ENCODE data around the gene TOX2. TPM values are rescaled to one million over a fixed set of nuclear protein-coding genes. Genes with fewer than 3 reads are reported as not detected.

The TOX2 gene
- total RNA-seq, 1 experiment from 2014 or later, result 2.7 TPM

DNA sequence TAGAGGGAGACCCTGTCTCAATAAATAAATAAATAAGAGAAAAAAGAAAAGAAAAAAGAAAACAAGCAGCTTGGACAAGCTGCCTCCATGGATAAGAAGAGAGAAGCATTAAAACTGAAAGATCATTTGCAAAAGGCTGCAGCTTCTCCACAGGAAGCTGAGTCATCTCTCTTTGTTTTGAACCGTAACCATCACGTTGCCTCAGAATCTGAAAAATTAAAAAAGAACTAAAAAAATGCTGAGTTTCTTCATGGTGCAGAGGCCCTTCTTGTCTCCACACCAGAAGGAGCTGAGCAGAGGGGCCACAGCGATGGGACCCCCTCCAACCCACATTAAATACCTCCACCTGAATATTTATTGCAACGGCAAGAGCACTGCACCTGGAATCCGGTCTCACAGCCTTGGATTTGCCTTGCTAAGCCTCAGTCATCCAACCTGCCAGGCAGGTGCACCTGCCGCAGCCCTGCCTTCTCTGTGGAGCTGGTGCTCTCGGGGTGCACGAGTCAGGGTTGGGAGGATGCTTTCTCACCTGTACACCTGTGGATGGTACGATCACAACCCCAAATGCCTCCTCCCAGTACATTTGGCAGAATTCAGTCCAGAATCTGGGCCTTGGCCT is 28.1 kb downstream of the TOX2 start:
- DNase-seq (ENCODE audit: unreplicated experiment), result peak; percentile 64
- Mint-ChIP-seq H3K9me3 (ENCODE audit: unreplicated experiment) (no peaks in the 10 kb centered on the region), H3K27ac (ENCODE audit: low read depth, unreplicated experiment) (peak overlapping the region; percentile 71), H3K4me1 (ENCODE audit: insufficient read depth, unreplicated experiment) (peaks cover 42% of the 10 kb centered on the region), H3K4me3 (ENCODE audit: unreplicated experiment) (no peak overlapping the region), H3K36me3 (ENCODE audit: insufficient read depth, unreplicated experiment) (no peaks in the 10 kb centered on the region), H3K27me3 (ENCODE audit: insufficient read depth, unreplicated experiment) (no peaks in the 10 kb centered on the region)
- intact Hi-C loops (cut with micrococcal nuclease), result no loop called here
- TF ChIP-seq, protein P1, sequence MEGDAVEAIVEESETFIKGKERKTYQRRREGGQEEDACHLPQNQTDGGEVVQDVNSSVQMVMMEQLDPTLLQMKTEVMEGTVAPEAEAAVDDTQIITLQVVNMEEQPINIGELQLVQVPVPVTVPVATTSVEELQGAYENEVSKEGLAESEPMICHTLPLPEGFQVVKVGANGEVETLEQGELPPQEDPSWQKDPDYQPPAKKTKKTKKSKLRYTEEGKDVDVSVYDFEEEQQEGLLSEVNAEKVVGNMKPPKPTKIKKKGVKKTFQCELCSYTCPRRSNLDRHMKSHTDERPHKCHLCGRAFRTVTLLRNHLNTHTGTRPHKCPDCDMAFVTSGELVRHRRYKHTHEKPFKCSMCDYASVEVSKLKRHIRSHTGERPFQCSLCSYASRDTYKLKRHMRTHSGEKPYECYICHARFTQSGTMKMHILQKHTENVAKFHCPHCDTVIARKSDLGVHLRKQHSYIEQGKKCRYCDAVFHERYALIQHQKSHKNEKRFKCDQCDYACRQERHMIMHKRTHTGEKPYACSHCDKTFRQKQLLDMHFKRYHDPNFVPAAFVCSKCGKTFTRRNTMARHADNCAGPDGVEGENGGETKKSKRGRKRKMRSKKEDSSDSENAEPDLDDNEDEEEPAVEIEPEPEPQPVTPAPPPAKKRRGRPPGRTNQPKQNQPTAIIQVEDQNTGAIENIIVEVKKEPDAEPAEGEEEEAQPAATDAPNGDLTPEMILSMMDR (IDR thresholded peaks at IDR 0.05; ENCODE audit: unreplicated experiment), result no peak
- ChIA-PET CTCF (interaction anchor here (0.6 to 11.0 kb wide), 7 partner anchors 9 to 1738 kb away, joined by 3 to 71 read pairs (median 3); no protein-coding TSS in a partner anchor), POLR2A (interaction anchor here (0.9 to 2.3 kb wide), 7 partner anchors 10 to 188 kb away, joined by 3 to 20 read pairs (median 3); no protein-coding TSS in a partner anchor)
- BruUV-seq (replicated peaks), result no TSS peak

DNA sequence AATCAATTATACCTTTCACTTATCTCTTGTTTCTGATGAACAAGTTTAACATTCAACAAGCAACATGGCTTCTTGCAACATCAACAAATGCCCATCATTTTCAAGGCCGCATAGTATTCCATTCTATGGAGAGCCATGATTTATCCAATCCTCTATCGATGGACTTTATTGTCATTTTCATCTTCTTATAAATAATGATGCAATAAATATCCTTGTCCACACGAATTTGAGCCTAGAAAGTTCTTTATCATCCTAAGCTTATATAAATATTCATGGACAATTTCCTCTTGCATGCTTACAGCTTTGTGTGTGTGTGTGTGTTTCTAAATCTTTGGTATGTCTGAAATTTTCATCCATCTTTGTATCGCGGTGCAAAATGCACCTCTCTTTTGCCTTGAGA is 29.1 kb downstream of the TOX2 start:
- intact Hi-C loops (cut with micrococcal nuclease), result no loop called here
- no peaks in the 10 kb centered on the region for H3K36me3 Mint-ChIP-seq (ENCODE audit: insufficient read depth, unreplicated experiment)
- H3K4me1 Mint-ChIP-seq (ENCODE audit: insufficient read depth, unreplicated experiment), result peaks cover 42% of the 10 kb centered on the region
- no peak for DNase-seq (ENCODE audit: unreplicated experiment)
- no peaks in the 10 kb centered on the region for H3K9me3 Mint-ChIP-seq (ENCODE audit: unreplicated experiment)
- no TSS peak for BruUV-seq (replicated peaks)
- H3K27me3 Mint-ChIP-seq (ENCODE audit: insufficient read depth, unreplicated experiment), result no peaks in the 10 kb centered on the region
- TF ChIP-seq, protein P1 (IDR thresholded peaks at IDR 0.05; ENCODE audit: unreplicated experiment), result no peak
- ChIA-PET CTCF (interaction anchor here (0.9 to 11.0 kb wide), 5 partner anchors 11 to 194 kb away, joined by 3 to 71 read pairs (median 5); no protein-coding TSS in a partner anchor), POLR2A (interaction anchor here (0.5 to 2.3 kb wide), 4 partner anchors 10 to 224 kb away, joined by 3 to 20 read pairs (median 4); no protein-coding TSS in a partner anchor)
- peak overlapping the region; percentile 71 for H3K27ac Mint-ChIP-seq (ENCODE audit: low read depth, unreplicated experiment)
- no peak overlapping the region for H3K4me3 Mint-ChIP-seq (ENCODE audit: unreplicated experiment)

DNA sequence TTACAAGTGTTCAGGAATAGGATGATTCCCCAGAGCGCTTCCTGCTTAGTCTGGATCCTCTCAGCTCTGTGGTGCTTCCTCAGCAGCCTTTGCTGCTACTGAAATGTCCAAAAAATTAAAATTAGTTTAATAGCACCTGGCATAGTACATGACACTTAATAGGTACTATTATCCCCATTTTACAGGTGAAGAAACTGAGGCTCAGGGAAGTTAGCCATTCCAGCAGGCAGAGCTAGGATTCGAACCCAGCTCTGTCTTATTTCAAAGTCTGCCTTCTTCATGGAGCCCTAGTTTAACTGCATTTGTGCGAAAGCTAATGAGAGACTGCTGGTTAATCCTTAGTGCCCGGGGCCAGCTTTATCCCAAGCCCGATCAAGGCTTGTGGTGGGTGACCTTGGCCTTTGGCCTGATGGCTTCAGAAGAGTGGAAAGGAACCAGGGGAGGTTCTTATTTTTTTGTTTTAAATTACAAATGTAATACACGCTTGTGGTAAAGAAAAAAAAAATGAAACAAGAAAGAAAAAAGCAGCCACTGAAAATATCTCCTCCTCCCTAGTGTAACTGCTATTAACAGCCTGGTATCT is 30.1 kb downstream of the TOX2 start:
- ChIA-PET POLR2A (interaction anchor here (0.6 to 1.6 kb wide), 2 partner anchors 30 to 480 kb away, joined by 3 read pairs; no protein-coding TSS in a partner anchor), CTCF (interaction anchor here (0.9 to 11.0 kb wide), 4 partner anchors 10 to 407 kb away, joined by 3 to 71 read pairs (median 4); no protein-coding TSS in a partner anchor)
- H3K27ac Mint-ChIP-seq (ENCODE audit: low read depth, unreplicated experiment), result no peak overlapping the region
- peaks cover 33% of the 10 kb centered on the region for H3K4me1 Mint-ChIP-seq (ENCODE audit: insufficient read depth, unreplicated experiment)
- no TSS peak for BruUV-seq (replicated peaks)
- DNase-seq (ENCODE audit: unreplicated experiment), result no peak
- H3K9me3 Mint-ChIP-seq (ENCODE audit: unreplicated experiment), result no peaks in the 10 kb centered on the region
- intact Hi-C loops (cut with micrococcal nuclease), result no loop called here
- TF ChIP-seq, protein P1 (IDR thresholded peaks at IDR 0.05; ENCODE audit: unreplicated experiment), result no peak
- H3K27me3 Mint-ChIP-seq (ENCODE audit: insufficient read depth, unreplicated experiment), result no peaks in the 10 kb centered on the region
- no peaks in the 10 kb centered on the region for H3K36me3 Mint-ChIP-seq (ENCODE audit: insufficient read depth, unreplicated experiment)
- H3K4me3 Mint-ChIP-seq (ENCODE audit: unreplicated experiment), result no peak overlapping the region
